ENCODE data around the gene TSPYL6. TPM values are rescaled to one million over a fixed set of nuclear protein-coding genes. Genes with fewer than 3 reads are reported as not detected.
A peak's percentile ranks its signal among the peaks of the same experiment; 100 is the strongest.

The TSPYL6 gene
- total and polyA plus RNA-seq, 2 of the 4 experiments (the other 2 are of a cell fraction) = not detected

- Histone ChIP-seq H3K9ac (ENCODE audit: low read depth, low read length) (no peak overlapping the region), H3K18ac (ENCODE audit: low read depth, low read length) (no peak overlapping the region), H2BK15ac (ENCODE audit: low read depth, low read length) (no peak overlapping the region), H3K4me3 (ENCODE audit: insufficient read depth, low read depth, low read length) (no peak overlapping the region), H2BK120ac (ENCODE audit: low read depth, low read length) (no peak overlapping the region), H4K8ac (ENCODE audit: low read depth in 2 of 2, low read length in 2 of 2) (no peak overlapping the region), H3K14ac (replicated peaks; ENCODE audit: low read depth, low read length) (no peak overlapping the region), H3K4me2 (ENCODE audit: low read depth, low read length) (no peak overlapping the region), H2AK9ac (replicated peaks; ENCODE audit: low read depth, low read length, poor library complexity) (no peak overlapping the region), H3K23ac (ENCODE audit: low read depth, low read length) (no peak overlapping the region), H3K27me3 (ENCODE audit: control insufficient read depth, insufficient read depth, low read length) (peaks cover 2% of the 10 kb centered on the region; the same call in 1 of the 2 replicates), H3K4ac (ENCODE audit: low read depth, low read length) (no peak overlapping the region), H3K4me1 (ENCODE audit: control insufficient read depth, insufficient read depth, low read length) (peaks cover 2% of the 10 kb centered on the region; the same call in 1 of the 2 replicates), H4K91ac (ENCODE audit: insufficient read depth, low read depth, low read length) (no peak overlapping the region), H3K56ac (ENCODE audit: extremely low read depth, insufficient read depth, low read length) (no peak overlapping the region), H2BK20ac (ENCODE audit: low read depth, low read length) (no peak overlapping the region), H3K79me1 (ENCODE audit: low read depth in 1 of 2, low read length in 2 of 2) (no peaks in the 10 kb centered on the region), H3K36me3 (ENCODE audit: control insufficient read depth, insufficient read depth, low read length) (no peaks in the 10 kb centered on the region), H3K9me3 (ENCODE audit: control insufficient read depth, insufficient read depth, low read length) (no peaks in the 10 kb centered on the region), H2AK5ac (ENCODE audit: low read depth, low read length) (no peak overlapping the region), H3K27ac (ENCODE audit: insufficient read depth, low read length) (no peak overlapping the region), H3K9me1 (ENCODE audit: insufficient read depth, low read length) (no peaks in the 10 kb centered on the region), H4K20me1 (ENCODE audit: insufficient read depth, low read length) (no peaks in the 10 kb centered on the region), H4K5ac (ENCODE audit: low read depth, low read length) (no peak overlapping the region), H2AFZ (replicated peaks; ENCODE audit: low read length, poor library complexity) (no peak overlapping the region), H2BK5ac (ENCODE audit: low read depth, low read length, poor library complexity, severe bottlenecking) (no peak overlapping the region)
- ChIA-PET POLR2A (ENCODE audit: unreplicated experiment) (no interaction called here), CTCF (interaction anchor here (1.0 kb wide), 1 partner anchor 20 kb away, joined by 3 read pairs; no protein-coding TSS in a partner anchor)
- WGBS, 2 experiments (ENCODE audit: extremely low coverage in 2 of 2, insufficient read length in 1 of 2) = no CpG with 5 or more reads among the region's 5 CpGs
- in situ Hi-C loops (cut with MboI; ENCODE audit: low sequenced_read_pairs) = no loop called here
- DNase-seq = no peak
- intact Hi-C loops (cut with micrococcal nuclease) = no loop called here
- TF ChIP-seq SMC3 (IDR thresholded peaks at IDR 0.05; ENCODE audit: low read depth, low read length) = no peak
- TF ChIP-seq CEBPB (IDR thresholded peaks at IDR 0.05; ENCODE audit: low read depth, low read length) = no peak
- TF ChIP-seq MXI1 (IDR thresholded peaks at IDR 0.05; ENCODE audit: borderline replicate concordance, low read depth, low read length) = no peak
- no peak for TF ChIP-seq RFX5 (IDR thresholded peaks at IDR 0.05; ENCODE audit: low read depth, low read length)
- TF ChIP-seq ELK1 (IDR thresholded peaks at IDR 0.05; ENCODE audit: borderline replicate concordance, low read depth, low read length) = no peak
- no peak for TF ChIP-seq FOS (IDR thresholded peaks at IDR 0.05; ENCODE audit: low read depth, low read length)
- TF ChIP-seq BHLHE40 (IDR thresholded peaks at IDR 0.05; ENCODE audit: low read depth, low read length) = no peak
- TF ChIP-seq NFE2L2 (IDR thresholded peaks at IDR 0.05; ENCODE audit: low read depth, low read length) = no peak
- no peak for TF ChIP-seq MAZ (IDR thresholded peaks at IDR 0.05; ENCODE audit: borderline replicate concordance, low read depth, low read length)
- no peak for TF ChIP-seq MAFK (IDR thresholded peaks at IDR 0.05; ENCODE audit: low read depth, low read length)
- no peak for TF ChIP-seq POLR2A (IDR thresholded peaks at IDR 0.05; ENCODE audit: low read depth, low read length)
- TF ChIP-seq CHD1 (IDR thresholded peaks at IDR 0.05; ENCODE audit: low read depth, low read length) = no peak
- BruUV-seq (replicated peaks) = no TSS peak
- dilution Hi-C loops (cut with HindIII; ENCODE audit: low sequenced_read_pairs, unreplicated experiment) = no loop called here
- peak; percentile 66 for ATAC-seq (ENCODE audit: low read depth)
Measured at GRCh38 chr2:54295911-54296310, 39.9 kb upstream of the TSPYL6 start.

Measured in IMR-90 (cell line).